Caco-2 (cell line): ENCODE data around the gene FHOD3. TPM values are rescaled to one million over a fixed set of nuclear protein-coding genes. Genes with fewer than 3 reads are reported as not detected.

Experiments used
- BruUV-seq: library from RNA; stranded (reverse); fragments of 400-500 nt; replicated peaks from 2 replicates; lab custom pipeline; 2021; lab: Mats Ljungman, UMichigan
- CTCF ChIA-PET: fragments of 300-600 bp; sonication (Branson Sonifier 250); formaldehyde crosslinking; loops from one replicate; lab custom pipeline; 2022; ENCODE audit warnings: antibody characterized with exemption; lab: Charles Lee
- POLR2A ChIA-PET: fragments of 300-600 bp; sonication (Branson Sonifier 250); formaldehyde crosslinking; loops from one replicate; lab custom pipeline; 2022; ENCODE audit warnings: antibody characterized with exemption; lab: Charles Lee
- DNase-seq, 2 experiments: peaks; one replicate each; pipeline versions ENCODE4 v3.0.0 to v3.0.0-alpha.2; 2020 to 2022
- H3K27me3 ChIP-seq: replicated peaks from 2 replicates; pipeline ENCODE4 v1.6.0; 2011; ENCODE audit warnings: low read length; ENCODE audit not compliant: control insufficient read depth, insufficient read depth
- H3K36me3 ChIP-seq: 2 replicates; pipeline ENCODE4 v1.5.1; 2011; ENCODE audit warnings: low read length; ENCODE audit not compliant: control insufficient read depth, insufficient read depth
- H3K4me1 ChIP-seq: fragments of 250-450 bp; sonication (Bioruptor Pico); 2 replicates; pipeline ENCODE4 v1.5.1; 2020; ENCODE audit warnings: mild to moderate bottlenecking
- H3K4me3 ChIP-seq: 2 replicates; pipeline ENCODE4 v1.5.1; 2011; ENCODE audit warnings: low read depth, mild to moderate bottlenecking, control low read depth, low read length
- H3K9me3 ChIP-seq: fragments of 250-450 bp; sonication (Bioruptor Pico); 2 replicates; pipeline ENCODE4 v1.5.1; 2020; ENCODE audit warnings: mild to moderate bottlenecking, moderate library complexity
- H3K27ac Mint-ChIP-seq: one replicate; pipeline ENCODE4 v1.8.0; 2022; ENCODE audit warnings: mixed read lengths; ENCODE audit not compliant: unreplicated experiment
- H3K27me3 Mint-ChIP-seq: one replicate; pipeline ENCODE4 v1.8.0; 2022; ENCODE audit warnings: mixed read lengths; ENCODE audit not compliant: insufficient read depth, unreplicated experiment
- H3K36me3 Mint-ChIP-seq: one replicate; pipeline ENCODE4 v1.8.0; 2022; ENCODE audit warnings: mild to moderate bottlenecking, mixed read lengths; ENCODE audit not compliant: insufficient read depth, unreplicated experiment
- H3K4me1 Mint-ChIP-seq: one replicate; pipeline ENCODE4 v1.8.0; 2022; ENCODE audit warnings: low read depth, mixed read lengths; ENCODE audit not compliant: unreplicated experiment
- H3K4me3 Mint-ChIP-seq: one replicate; pipeline ENCODE4 v1.8.0; 2022; ENCODE audit warnings: mild to moderate bottlenecking, moderate library complexity, mixed read lengths; ENCODE audit not compliant: unreplicated experiment
- H3K9me3 Mint-ChIP-seq: one replicate; pipeline ENCODE4 v1.8.0; 2022; ENCODE audit warnings: mixed read lengths; ENCODE audit not compliant: unreplicated experiment
- CTCF ChIP-seq, 2 experiments: fragments of 200-600 bp in 1 of 2; IDR thresholded peaks; 1 replicate in 1 of 2; 2 replicates in 1 of 2; pipeline versions ENCODE4 v1.5.1 to v1.8.0; 2011 to 2022; ENCODE audit warnings: antibody characterized with exemption in 1 of 2, control low read depth in 1 of 2, inconsistent platforms in 1 of 2, low read depth in 1 of 2, low read length in 1 of 2, mild to moderate bottlenecking in 1 of 2, moderate library complexity in 1 of 2; ENCODE audit not compliant: insufficient read depth in 1 of 2, severe bottlenecking in 1 of 2, unreplicated experiment in 1 of 2
- intact Hi-C: fragments of 100-400 bp; cut with micrococcal nuclease; formaldehyde crosslinking; loops from one replicate; pipeline ENCODE4 v1.10.0; 2022; ENCODE audit not compliant: unreplicated experiment
- total RNA-seq: library from RNA; stranded (reverse); gene quantifications from 2 replicates; pipeline ENCODE4 v1.2.3, GENCODE V29; 2022

Gene FHOD3
- total RNA-seq, 1 experiment from 2014 or later = not detected

- H3K36me3 ChIP-seq = no peaks in the 10 kb centered on the region
- ChIA-PET CTCF (no interaction called here), POLR2A (no interaction called here)
- H3K4me3 ChIP-seq = no peak overlapping the region
- no peak overlapping the region for H3K4me3 Mint-ChIP-seq
- no peak for TF ChIP-seq CTCF (IDR thresholded peaks at IDR 0.05; ENCODE audit: insufficient read depth in 1 of 2, low read depth in 1 of 2, low read length in 1 of 2, severe bottlenecking in 1 of 2, unreplicated experiment in 1 of 2)
- BruUV-seq = no TSS peak
- H3K9me3 Mint-ChIP-seq = no peaks in the 10 kb centered on the region
- no peak for DNase-seq
- H3K27ac Mint-ChIP-seq = no peak overlapping the region
- peaks cover 17% of the 10 kb centered on the region for H3K27me3 Mint-ChIP-seq
- H3K36me3 Mint-ChIP-seq = no peaks in the 10 kb centered on the region
- H3K4me1 ChIP-seq = no peaks in the 10 kb centered on the region
- no peaks in the 10 kb centered on the region for H3K4me1 Mint-ChIP-seq
- H3K9me3 ChIP-seq = no peaks in the 10 kb centered on the region
- H3K27me3 ChIP-seq = no peaks in the 10 kb centered on the region
- intact Hi-C loops = no loop called here
Observed at GRCh38 chr18:36568487-36568886, 271.0 kb downstream of the FHOD3 start.

DNA sequence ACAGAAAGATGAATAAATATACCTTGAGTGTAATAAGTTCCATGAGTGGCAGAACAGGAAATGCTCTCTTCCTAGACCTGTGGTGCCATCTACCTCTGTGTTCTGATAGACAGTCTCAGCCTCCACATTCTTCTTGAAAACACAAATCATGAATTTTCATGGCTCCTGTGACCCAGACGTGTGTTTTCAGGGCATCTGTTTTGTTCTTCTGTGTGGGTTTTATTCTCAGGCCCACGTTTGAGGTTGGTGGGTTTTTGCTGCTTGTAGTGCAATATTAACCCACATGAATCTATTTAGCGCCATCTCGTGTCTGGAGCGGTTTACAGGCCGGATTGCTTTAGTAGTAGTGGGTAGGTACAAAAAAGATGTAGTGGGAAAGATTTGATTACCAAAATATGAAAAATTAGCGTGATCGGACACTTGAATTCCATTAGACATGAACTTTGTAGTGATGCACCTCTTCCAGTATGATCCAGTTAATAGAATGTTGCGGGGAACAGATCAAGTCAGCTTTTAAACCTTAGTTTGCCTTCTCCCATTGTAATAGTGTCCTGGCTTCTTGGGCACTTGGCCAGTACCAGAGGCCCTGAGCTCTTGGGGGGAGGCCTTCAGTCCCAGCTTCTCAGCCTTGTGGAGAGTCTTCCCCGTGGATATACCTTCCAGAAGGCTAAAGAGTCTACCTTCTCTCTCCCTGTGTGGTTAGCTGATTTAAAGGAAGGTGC is 274.8 kb downstream of the FHOD3 start:
- intact Hi-C loops = loop anchor here (2.0 to 10.0 kb wide), 2 partner anchors 183 to 275 kb away; partner anchors contain the start of gene FHOD3
- Mint-ChIP-seq H3K4me3 (no peak overlapping the region), H3K36me3 (no peaks in the 10 kb centered on the region), H3K9me3 (no peaks in the 10 kb centered on the region), H3K27me3 (peaks cover 7% of the 10 kb centered on the region), H3K4me1 (no peaks in the 10 kb centered on the region), H3K27ac (no peak overlapping the region)
- peak in 1 of 2 experiments; percentile 25 for TF ChIP-seq CTCF (IDR thresholded peaks at IDR 0.05; ENCODE audit: insufficient read depth in 1 of 2, low read depth in 1 of 2, low read length in 1 of 2, severe bottlenecking in 1 of 2, unreplicated experiment in 1 of 2)
- peak in 1 of 2 experiments; percentile 5 for DNase-seq
- ChIA-PET POLR2A (no interaction called here), CTCF (interaction anchor here (0.7 to 1.6 kb wide), 2 partner anchors 477 to 1595 kb away, joined by 3 to 5 read pairs; no protein-coding TSS in a partner anchor)
- H3K9me3 ChIP-seq = no peaks in the 10 kb centered on the region
- BruUV-seq = no TSS peak
- no peaks in the 10 kb centered on the region for H3K27me3 ChIP-seq
- H3K4me3 ChIP-seq = no peak overlapping the region
- H3K36me3 ChIP-seq = no peaks in the 10 kb centered on the region
- no peaks in the 10 kb centered on the region for H3K4me1 ChIP-seq

DNA sequence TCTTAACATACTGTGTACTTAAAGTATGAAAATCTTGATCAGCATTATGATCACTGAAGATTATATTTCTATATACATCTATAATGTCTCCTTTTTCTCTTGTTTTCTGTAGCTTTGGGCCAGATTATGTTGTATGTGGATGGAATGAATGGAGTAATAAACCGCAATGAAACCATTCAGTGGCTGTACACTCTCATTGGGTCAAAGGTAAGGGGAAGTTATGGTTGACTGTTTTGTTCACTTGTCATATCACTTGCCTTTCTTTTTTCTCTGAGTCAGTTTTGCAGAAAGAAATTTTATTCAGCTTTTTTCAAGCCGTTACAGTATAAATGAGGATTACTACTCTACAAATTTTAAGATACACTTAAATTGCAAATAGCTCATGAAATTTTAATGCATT is 278.8 kb downstream of the FHOD3 start:
- no peak overlapping the region for H3K4me3 ChIP-seq
- H3K36me3 Mint-ChIP-seq = no peaks in the 10 kb centered on the region
- H3K27me3 ChIP-seq = no peaks in the 10 kb centered on the region
- ChIA-PET CTCF (interaction anchor here (0.6 kb wide), 1 partner anchor 482 kb away, joined by 3 read pairs; no protein-coding TSS in a partner anchor), POLR2A (no interaction called here)
- H3K9me3 Mint-ChIP-seq = no peaks in the 10 kb centered on the region
- H3K9me3 ChIP-seq = no peaks in the 10 kb centered on the region
- H3K36me3 ChIP-seq = no peaks in the 10 kb centered on the region
- peaks cover 2% of the 10 kb centered on the region for H3K27me3 Mint-ChIP-seq
- no peaks in the 10 kb centered on the region for H3K4me1 Mint-ChIP-seq
- no peak overlapping the region for H3K4me3 Mint-ChIP-seq
- no peak overlapping the region for H3K27ac Mint-ChIP-seq
- no peak for TF ChIP-seq CTCF (IDR thresholded peaks at IDR 0.05; ENCODE audit: insufficient read depth in 1 of 2, low read depth in 1 of 2, low read length in 1 of 2, severe bottlenecking in 1 of 2, unreplicated experiment in 1 of 2)
- no TSS peak for BruUV-seq
- no peaks in the 10 kb centered on the region for H3K4me1 ChIP-seq
- no peak for DNase-seq
- intact Hi-C loops = loop anchor here (10.0 kb wide), 1 partner anchor 178 kb away; no protein-coding TSS in a partner anchor
